H1 (cell line): ENCODE measurements around the gene GULP1. TPM values are rescaled to one million over a fixed set of nuclear protein-coding genes. Genes with fewer than 3 reads are reported as not detected.

Experiments used
- EZH2 ChIP-seq: fragments of 200-600 bp; sonication (generic); IDR thresholded peaks from 2 replicates; pipeline ENCODE4 v1.7.1; 2012; ENCODE audit warnings: low read depth, mild to moderate bottlenecking, moderate library complexity, low read length, inconsistent platforms; ENCODE audit not compliant: severe bottlenecking
- HDAC6 ChIP-seq: IDR thresholded peaks from one replicate; pipeline ENCODE4 v1.7.1; 2012; ENCODE audit warnings: low read depth, mild to moderate bottlenecking, inconsistent platforms, low read length, moderate library complexity
- KDM1A ChIP-seq: fragments of 200-600, 300-600 bp; sonication (generic); IDR thresholded peaks from 2 replicates; pipeline ENCODE4 v1.7.1; 2016; ENCODE audit warnings: mild to moderate bottlenecking, low read length, borderline replicate concordance
- RNF2 ChIP-seq: fragments of 200-900, 300-1000 bp; sonication (generic); IDR thresholded peaks from 2 replicates; pipeline ENCODE4 v1.7.1; 2016; ENCODE audit warnings: borderline replicate concordance, low read depth, mild to moderate bottlenecking, antibody characterized with exemption, low read length; ENCODE audit not compliant: poor library complexity, severe bottlenecking; ENCODE audit errors: missing control alignments
- SIN3A ChIP-seq, 2 experiments: IDR thresholded peaks in 1 of 2; conservative IDR thresholded peaks in 1 of 2; 2 replicates each; pipeline ENCODE4 v1.6.1; 2011 to 2012; ENCODE audit warnings: low read length in 2 of 2, improper control_type of control experiment in 1 of 2, low read depth in 1 of 2, mild to moderate bottlenecking in 1 of 2
- SP2 ChIP-seq: IDR thresholded peaks from 2 replicates; pipeline ENCODE4 v1.6.1; 2012; ENCODE audit warnings: mild to moderate bottlenecking, low read length, inconsistent platforms
- SRF ChIP-seq: IDR thresholded peaks from 2 replicates; pipeline ENCODE4 v1.6.1; 2011; ENCODE audit warnings: mild to moderate bottlenecking, low read depth, low read length, moderate library complexity
- TAF7 ChIP-seq: optimal IDR thresholded peaks from 2 replicates; pipeline ENCODE3; 2011; ENCODE audit warnings: low read depth, mild to moderate bottlenecking, inconsistent platforms, low read length, moderate library complexity, borderline replicate concordance
- polyA plus RNA-seq, 7 experiments: library from polyadenylated mRNA; depleted of rRNA in 3 of 7; stranded (reverse) in 5 of 7; unstranded in 2 of 7; fragments of >200 nt in 5 of 7; fragments of 200-250 nt in 2 of 7; gene quantifications; 1 replicate in 5 of 7; 2 replicates in 1 of 7; 4 replicates in 1 of 7; pipeline versions ENCODE4 v1.2.1 to v1.2.3, GENCODE V29; 2011 to 2013; ENCODE audit warnings: missing spikeins in 2 of 7, mixed read lengths in 2 of 7
- total RNA-seq: library from RNA; stranded (reverse); fragmentation: NEBNext Ultra II Directional; extraction: Animal tissue kit (Norgen Biotek cat#: 25700); gene quantifications from 2 replicates; pipeline ENCODE4 v1.2.1, GENCODE V29; 2021

Gene GULP1
- total and polyA plus RNA-seq, 2 of the 8 experiments (the other 6 are each of a cell fraction or from before 2014, with no cell fraction given), result 69.7 to 139 TPM

- TF ChIP-seq RNF2 (no peak), KDM1A (no peak), EZH2 (no peak), TAF7 (no peak), HDAC6 (no peak), SRF (no peak), SIN3A (conservative IDR thresholded peaks at IDR 0.05 in 1 of 2, IDR thresholded peaks at IDR 0.05 in 1 of 2; ENCODE audit: low read depth in 1 of 2, low read length in 2 of 2) (no peak), SP2 (no peak)
Measured at GRCh38 chr2:188529710-188530109, 238.0 kb downstream of the GULP1 start (continued).
